ENCODE measurements around the gene TET3.

Gene TET3

GRCh38 chr2:74003494-74004211, 18.9 kb downstream of the TET3 start:
- TF ChIP-seq CTCF (IDR thresholded peaks at IDR 0.05; ENCODE audit: low read depth, low read length), result no peak
- DNase-seq (ENCODE audit: low read depth in 2 of 2), result peak; percentile 65 to 89
- H3K4me3 ChIP-seq (replicated peaks in 1 of 2; ENCODE audit: low read depth in 2 of 2, low read length in 2 of 2), result peak overlapping the region; percentile 58 to 73

- no peak for TF ChIP-seq CTCF (IDR thresholded peaks at IDR 0.05; ENCODE audit: low read depth, low read length)
- no peak for DNase-seq (ENCODE audit: low read depth in 2 of 2)
- H3K4me3 ChIP-seq (replicated peaks in 1 of 2; ENCODE audit: low read depth in 2 of 2, low read length in 2 of 2), result peak overlapping the region in 1 of 2 donors; percentile 73
Measured at GRCh38 chr2:74004212-74005182, 19.8 kb downstream of the TET3 start.

DNA sequence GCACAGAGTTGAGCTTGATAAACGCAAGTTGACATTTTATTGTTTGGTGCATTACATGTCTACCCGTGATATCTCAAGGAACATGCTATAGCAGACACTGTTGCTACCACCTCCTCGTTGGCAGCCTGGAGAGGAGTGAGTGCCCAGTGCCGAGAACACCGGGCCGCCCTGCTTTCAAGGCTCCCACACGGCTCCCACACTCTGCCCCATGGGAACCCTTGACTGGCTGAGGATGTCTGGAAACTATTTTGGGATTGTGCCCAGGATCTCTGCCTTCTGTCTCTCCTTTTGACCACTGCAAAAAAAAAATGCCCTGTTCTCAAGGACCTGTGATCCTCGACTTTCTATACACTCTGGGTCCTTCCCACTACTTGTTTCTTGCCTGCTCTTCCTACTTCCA, 21.1 kb downstream of the TET3 start:
- peak; percentile 54 to 58 for DNase-seq (ENCODE audit: low read depth in 2 of 2)
- no peak overlapping the region for H3K4me3 ChIP-seq (replicated peaks in 1 of 2; ENCODE audit: low read depth in 2 of 2, low read length in 2 of 2)
- no peak for TF ChIP-seq CTCF (IDR thresholded peaks at IDR 0.05; ENCODE audit: low read depth, low read length)

DNA sequence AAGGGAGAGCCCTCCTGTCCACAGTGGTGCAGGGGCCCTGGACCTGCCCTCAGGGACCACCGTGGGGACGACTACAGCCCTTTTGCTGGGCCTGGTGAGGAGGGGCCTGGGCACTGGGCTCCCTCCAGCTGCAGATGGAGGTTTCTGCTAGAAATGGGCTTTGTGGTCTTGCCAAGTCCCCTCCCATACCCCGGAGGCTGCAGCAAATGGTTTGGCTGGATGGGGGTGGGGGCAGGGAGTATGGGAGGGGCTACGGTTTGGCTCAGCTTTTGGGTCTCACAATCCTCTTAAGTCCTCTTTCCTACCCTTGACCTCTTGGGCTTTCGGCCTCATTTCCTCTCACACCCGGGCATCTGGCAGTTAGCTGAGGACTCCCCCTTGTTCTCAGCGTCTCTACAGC, 21.7 kb downstream of the TET3 start:
- DNase-seq (ENCODE audit: low read depth in 2 of 2), result peak in 1 of 2 donors; percentile 67
- H3K4me3 ChIP-seq (replicated peaks in 1 of 2; ENCODE audit: low read depth in 2 of 2, low read length in 2 of 2), result no peak overlapping the region
- TF ChIP-seq CTCF (IDR thresholded peaks at IDR 0.05; ENCODE audit: low read depth, low read length), result no peak

DNA sequence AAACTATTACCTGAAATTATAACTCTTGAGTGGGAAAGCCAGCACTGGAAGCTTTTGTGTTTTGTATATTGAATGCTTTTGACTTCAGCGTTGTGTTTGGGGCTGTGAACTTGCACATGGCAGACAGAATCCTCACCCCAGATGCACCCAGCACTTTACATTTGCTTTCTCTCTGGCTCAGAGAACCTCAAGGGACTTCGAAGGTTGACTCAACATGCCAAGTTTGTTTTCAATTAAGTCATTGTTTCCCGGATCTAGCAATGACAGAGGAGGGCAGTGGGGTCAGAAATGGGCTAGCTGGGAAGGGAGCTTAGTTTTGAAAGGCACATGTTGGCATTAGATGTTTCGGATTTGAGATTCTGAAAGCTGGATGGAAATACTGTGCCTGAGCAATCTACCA, 22.4 kb downstream of the TET3 start:
- peak; percentile 37 to 80 for DNase-seq (ENCODE audit: low read depth in 2 of 2)
- no peak overlapping the region for H3K4me3 ChIP-seq (replicated peaks in 1 of 2; ENCODE audit: low read depth in 2 of 2, low read length in 2 of 2)
- no peak for TF ChIP-seq CTCF (IDR thresholded peaks at IDR 0.05; ENCODE audit: low read depth, low read length)

- DNase-seq (ENCODE audit: low read depth in 2 of 2), result no peak
- no peak overlapping the region for H3K4me3 ChIP-seq (replicated peaks in 1 of 2; ENCODE audit: low read depth in 2 of 2, low read length in 2 of 2)
- TF ChIP-seq CTCF (IDR thresholded peaks at IDR 0.05; ENCODE audit: low read depth, low read length), result no peak
Measured at GRCh38 chr2:74007711-74008110, 23.0 kb downstream of the TET3 start.

Data from cardiac fibroblast (primary cell).